Naive thymus-derived CD4-positive, alpha-beta T cell (primary cell): Measurements from ENCODE around the gene CIPC. TPM values are rescaled to one million over a fixed set of nuclear protein-coding genes. Genes with fewer than 3 reads are reported as not detected.

Experiments
- ATAC-seq: fragments of 150-1000 bp; cut with Tn5 transposase; 2 replicates; pipeline ENCODE4 v1.10.0; 2021; ENCODE audit warnings: mild to moderate bottlenecking, moderate library complexity
- CTCF ChIA-PET: fragments of 350-600 bp; sonication (Branson Sonifier 250); formaldehyde crosslinking; loops from one replicate; lab custom pipeline; 2021; ENCODE audit warnings: antibody characterized with exemption; lab: Charles Lee
- POLR2A ChIA-PET: fragments of 350-600 bp; sonication (Branson Sonifier 250); formaldehyde crosslinking; loops from one replicate; lab custom pipeline; 2021; ENCODE audit warnings: antibody characterized with exemption, inconsistent platforms; lab: Charles Lee
- DNase-seq, 9 donors: peaks; one replicate each; pipeline versions ENCODE4 v3.0.0 to v3.0.0-alpha.2; 2020 to 2022; ENCODE audit warnings: mixed read lengths in 1 of 9
- H3K27ac ChIP-seq: one replicate; pipeline ENCODE4 v1.7.0; 2013; ENCODE audit warnings: mild to moderate bottlenecking, low read depth, low read length, moderate library complexity
- H3K27me3 ChIP-seq, 2 donors: one replicate each; pipeline ENCODE4 v1.7.0; 2013; ENCODE audit warnings: low read length in 2 of 2, mild to moderate bottlenecking in 2 of 2, moderate library complexity in 2 of 2; ENCODE audit not compliant: control insufficient read depth in 2 of 2, insufficient read depth in 2 of 2
- H3K36me3 ChIP-seq, 3 experiments: 1 replicate in 2 of 3; 2 replicates in 1 of 3; pipeline ENCODE4 v1.7.0; 2013; ENCODE audit warnings: low read length in 3 of 3, mild to moderate bottlenecking in 3 of 3, moderate library complexity in 1 of 3; ENCODE audit not compliant: insufficient read depth in 3 of 3, control insufficient read depth in 2 of 3
- H3K4me1 ChIP-seq, 2 donors: one replicate each; pipeline ENCODE4 v1.7.0; 2013; ENCODE audit warnings: low read length in 2 of 2, mild to moderate bottlenecking in 2 of 2, moderate library complexity in 1 of 2; ENCODE audit not compliant: control insufficient read depth in 2 of 2, insufficient read depth in 2 of 2
- H3K4me3 ChIP-seq: 2 replicates; pipeline ENCODE4 v1.7.0; 2013; ENCODE audit warnings: mild to moderate bottlenecking, low read length
- H3K9me3 ChIP-seq, 3 experiments: 1 replicate in 2 of 3; 2 replicates in 1 of 3; pipeline ENCODE4 v1.7.0; 2013; ENCODE audit warnings: low read length in 3 of 3; ENCODE audit not compliant: control insufficient read depth in 2 of 3
- H3K27ac Mint-ChIP-seq, 9 donors: one replicate each; pipeline ENCODE4 v1.8.0; 2020 to 2022; ENCODE audit warnings: mixed read lengths in 9 of 9, mild to moderate bottlenecking in 8 of 9, moderate library complexity in 5 of 9, inconsistent platforms in 2 of 9
- H3K27me3 Mint-ChIP-seq, 5 donors: one replicate each; pipeline ENCODE4 v1.8.0; 2021 to 2022; ENCODE audit warnings: mixed read lengths in 5 of 5, mild to moderate bottlenecking in 1 of 5
- H3K36me3 Mint-ChIP-seq, 5 donors: one replicate each; pipeline ENCODE4 v1.8.0; 2020 to 2022; ENCODE audit warnings: mixed read lengths in 5 of 5, mild to moderate bottlenecking in 3 of 5, inconsistent platforms in 1 of 5
- H3K4me1 Mint-ChIP-seq, 7 donors: one replicate each; pipeline ENCODE4 v1.8.0; 2020 to 2022; ENCODE audit warnings: mixed read lengths in 7 of 7, mild to moderate bottlenecking in 3 of 7, inconsistent platforms in 1 of 7
- H3K4me3 Mint-ChIP-seq, 10 donors: one replicate each; pipeline ENCODE4 v1.8.0; 2020 to 2022; ENCODE audit warnings: mild to moderate bottlenecking in 10 of 10, mixed read lengths in 10 of 10, moderate library complexity in 6 of 10, inconsistent platforms in 2 of 10
- H3K9me3 Mint-ChIP-seq, 11 donors: one replicate each; pipeline ENCODE4 v1.8.0; 2020 to 2022; ENCODE audit warnings: mixed read lengths in 11 of 11, mild to moderate bottlenecking in 4 of 11, inconsistent platforms in 1 of 11, moderate library complexity in 1 of 11
- intact Hi-C, 2 donors: fragments of 100-400 bp; cut with micrococcal nuclease; formaldehyde crosslinking; loops; one replicate each; pipeline ENCODE4 v1.15.1; 2023
- polyA plus RNA-seq, 2 donors: library from polyadenylated mRNA; unstranded; fragments of 300-500 nt; fragmentation: Illumina TruSeq; gene quantifications; one replicate each; pipeline ENCODE4 v1.2.3, GENCODE V29; 2021
- total RNA-seq, 6 experiments: library from RNA in 5 of 6; stranded (reverse) in 5 of 6; gene quantifications; 1 replicate in 5 of 6; 2 replicates in 1 of 6; pipeline ENCODE4 v1.2.3 and lab custom pipeline; 2021 to 2026

Gene CIPC
- total and polyA plus RNA-seq, 7 experiments from 2014 or later: 4.3 to 14.2 (median 10.5) TPM

- no peak overlapping the region for H3K4me3 ChIP-seq
- ChIA-PET CTCF (no interaction called here), POLR2A (no interaction called here)
- no peaks in the 10 kb centered on the region for H3K9me3 ChIP-seq
- H3K27ac Mint-ChIP-seq: no peak overlapping the region
- peaks cover 0 to 23% (median 5%) of the 10 kb centered on the region in 3 experiments for H3K36me3 ChIP-seq
- intact Hi-C loops: no loop called here
- no peak overlapping the region for H3K27ac ChIP-seq
- H3K4me1 ChIP-seq: peaks cover 0 to 6% of the 10 kb centered on the region in 2 donors
- no peak for DNase-seq
- H3K9me3 Mint-ChIP-seq: no peaks in the 10 kb centered on the region
- H3K36me3 Mint-ChIP-seq: peaks cover 6 to 21% (median 12%) of the 10 kb centered on the region in 5 donors
- no peak for ATAC-seq
- H3K4me1 Mint-ChIP-seq: peaks cover 16 to 35% (median 21%) of the 10 kb centered on the region in 7 donors
- H3K4me3 Mint-ChIP-seq: no peak overlapping the region
- H3K27me3 Mint-ChIP-seq: no peaks in the 10 kb centered on the region
- H3K27me3 ChIP-seq: no peaks in the 10 kb centered on the region
These were observed 5.4 kb downstream of the CIPC start for GRCh38 chr14:77103475-77103874.

GRCh38 chr14:77103951-77104350 is 5.9 kb downstream of the CIPC start:
- CTCF ChIA-PET: no interaction called here
- DNase-seq: no peak

GRCh38 chr14:77104393-77104792 is 6.3 kb downstream of the CIPC start:
- ChIA-PET POLR2A (interaction anchor here (0.6 to 1.9 kb wide), 2 partner anchors 18 to 1997 kb away, joined by 3 to 5 read pairs; no protein-coding TSS in a partner anchor), CTCF (no interaction called here)
- H3K9me3 ChIP-seq: no peaks in the 10 kb centered on the region
- no peak overlapping the region for H3K27ac Mint-ChIP-seq
- ATAC-seq: no peak
- peaks cover 0 to 23% (median 5%) of the 10 kb centered on the region in 3 experiments for H3K36me3 ChIP-seq
- intact Hi-C loops: no loop called here
- H3K4me1 ChIP-seq: no peaks in the 10 kb centered on the region
- peaks cover 9 to 27% (median 14%) of the 10 kb centered on the region in 7 donors for H3K4me1 Mint-ChIP-seq
- no peak for DNase-seq
- no peak overlapping the region for H3K4me3 Mint-ChIP-seq
- H3K27ac ChIP-seq: no peak overlapping the region
- no peaks in the 10 kb centered on the region for H3K27me3 ChIP-seq
- H3K4me3 ChIP-seq: no peak overlapping the region
- H3K36me3 Mint-ChIP-seq: peaks cover 8 to 27% (median 13%) of the 10 kb centered on the region in 5 donors
- no peaks in the 10 kb centered on the region for H3K27me3 Mint-ChIP-seq
- no peaks in the 10 kb centered on the region for H3K9me3 Mint-ChIP-seq

More at GRCh38 chr14:77103951-77104350, 5.9 kb downstream of the CIPC start:
- H3K27ac ChIP-seq: no peak overlapping the region
- H3K27me3 ChIP-seq: no peaks in the 10 kb centered on the region
- peaks cover 0 to 22% (median 5%) of the 10 kb centered on the region in 3 experiments for H3K36me3 ChIP-seq
- Mint-ChIP-seq H3K9me3 (no peaks in the 10 kb centered on the region), H3K27ac (peak overlapping the region in 1 of 9 donors; percentile 67), H3K4me1 (peaks cover 13 to 32% (median 18%) of the 10 kb centered on the region in 7 donors), H3K36me3 (peaks cover 8 to 26% (median 12%) of the 10 kb centered on the region in 5 donors), H3K4me3 (no peak overlapping the region), H3K27me3 (no peaks in the 10 kb centered on the region)
- intact Hi-C loops: no loop called here
- no peak for ATAC-seq
- H3K9me3 ChIP-seq: no peaks in the 10 kb centered on the region
- H3K4me1 ChIP-seq: peaks cover 0 to 2% of the 10 kb centered on the region in 2 donors
- H3K4me3 ChIP-seq: no peak overlapping the region
- POLR2A ChIA-PET: interaction anchor here (0.6 kb wide), 1 partner anchor 1996 kb away, joined by 3 read pairs; no protein-coding TSS in a partner anchor

GRCh38 chr14:77105145-77105939 is 7.3 kb downstream of the CIPC start:
- H3K4me1 Mint-ChIP-seq: peaks cover 4 to 22% (median 9%) of the 10 kb centered on the region in 7 donors
- H3K9me3 Mint-ChIP-seq: no peaks in the 10 kb centered on the region

GRCh38 chr14:77106666-77107065 is 8.6 kb downstream of the CIPC start:
- no peaks in the 10 kb centered on the region for H3K9me3 ChIP-seq
- Mint-ChIP-seq H3K4me1 (peaks cover 0 to 12% (median 6%) of the 10 kb centered on the region in 7 donors), H3K27ac (no peak overlapping the region), H3K27me3 (no peaks in the 10 kb centered on the region), H3K36me3 (peaks cover 11 to 38% (median 16%) of the 10 kb centered on the region in 5 donors), H3K4me3 (no peak overlapping the region), H3K9me3 (no peaks in the 10 kb centered on the region)
- intact Hi-C loops: no loop called here
- H3K4me1 ChIP-seq: no peaks in the 10 kb centered on the region
- no peaks in the 10 kb centered on the region for H3K27me3 ChIP-seq
- no peak overlapping the region for H3K27ac ChIP-seq
- POLR2A ChIA-PET: no interaction called here
- H3K36me3 ChIP-seq: peaks cover 0 to 43% (median 5%) of the 10 kb centered on the region in 3 experiments
- ATAC-seq (no peak), DNase-seq (no peak)
- CTCF ChIA-PET: no interaction called here
- no peak overlapping the region for H3K4me3 ChIP-seq

More at GRCh38 chr14:77105145-77105939, 7.3 kb downstream of the CIPC start:
- POLR2A ChIA-PET: interaction anchor here (0.5 to 1.9 kb wide), 2 partner anchors 10 to 17 kb away, joined by 3 to 5 read pairs; no protein-coding TSS in a partner anchor
- CTCF ChIA-PET: no interaction called here
- Histone ChIP-seq H3K9me3 (no peaks in the 10 kb centered on the region), H3K36me3 (peaks cover 0 to 33% (median 5%) of the 10 kb centered on the region in 3 experiments), H3K27ac (no peak overlapping the region), H3K4me1 (no peaks in the 10 kb centered on the region), H3K4me3 (no peak overlapping the region), H3K27me3 (no peaks in the 10 kb centered on the region)
- Mint-ChIP-seq H3K27me3 (no peaks in the 10 kb centered on the region), H3K27ac (no peak overlapping the region), H3K4me3 (no peak overlapping the region), H3K36me3 (peaks cover 9 to 27% (median 16%) of the 10 kb centered on the region in 5 donors)
- intact Hi-C loops: no loop called here
- DNase-seq (no peak), ATAC-seq (no peak)

- H3K27ac ChIP-seq: no peak overlapping the region
- peaks cover 0 to 12% (median 6%) of the 10 kb centered on the region in 7 donors for H3K4me1 Mint-ChIP-seq
- ChIA-PET POLR2A (no interaction called here), CTCF (interaction anchor here (2.6 kb wide), 1 partner anchor 16 kb away, joined by 18 read pairs; no protein-coding TSS in a partner anchor)
- DNase-seq: no peak
- no peak for ATAC-seq
- H3K27me3 Mint-ChIP-seq: no peaks in the 10 kb centered on the region
- peaks cover 0 to 49% (median 5%) of the 10 kb centered on the region in 3 experiments for H3K36me3 ChIP-seq
- no peak overlapping the region for H3K4me3 Mint-ChIP-seq
- H3K9me3 Mint-ChIP-seq: no peaks in the 10 kb centered on the region
- intact Hi-C loops: no loop called here
- no peaks in the 10 kb centered on the region for H3K9me3 ChIP-seq
- no peak overlapping the region for H3K27ac Mint-ChIP-seq
- no peaks in the 10 kb centered on the region for H3K4me1 ChIP-seq
- H3K36me3 Mint-ChIP-seq: peaks cover 11 to 42% (median 16%) of the 10 kb centered on the region in 5 donors
- no peaks in the 10 kb centered on the region for H3K27me3 ChIP-seq
- H3K4me3 ChIP-seq: no peak overlapping the region
These were observed 9.2 kb downstream of the CIPC start for GRCh38 chr14:77107228-77107627.
